ENCODE measurements around the gene WDR54.

WDR54 gene

DNA sequence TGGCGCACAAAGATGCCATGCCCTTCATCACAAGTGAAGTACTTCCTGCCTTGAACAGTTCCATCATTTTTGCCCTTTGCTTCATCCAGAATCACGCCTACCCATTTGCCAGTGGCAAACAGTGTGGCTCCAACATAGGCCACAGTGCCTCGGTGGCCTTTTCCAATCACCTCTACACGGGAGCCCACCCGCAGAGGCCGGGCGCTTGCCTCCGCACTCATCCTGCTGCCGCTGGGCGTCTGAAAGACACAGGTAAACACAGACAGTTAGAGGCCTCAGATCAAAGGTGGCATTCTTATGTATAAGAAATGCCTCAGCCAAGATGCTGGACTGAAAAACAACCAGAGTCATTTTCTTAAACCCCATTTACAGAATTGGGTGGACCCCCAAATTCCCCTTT is 43.5 kb upstream of the WDR54 start:
- Histone ChIP-seq H3K4me2 (ENCODE audit: low read length) (no peak overlapping the region), H3K79me2 (ENCODE audit: control insufficient read depth, low read length) (peaks cover 30% of the 10 kb centered on the region), H3K36me3 (ENCODE audit: control insufficient read depth, low read length) (peaks cover 21% of the 10 kb centered on the region), H3K27ac (ENCODE audit: low read depth, low read length) (no peak overlapping the region), H3K4me3 (ENCODE audit: low read length) (no peak overlapping the region), H3K9me3 (ENCODE audit: control insufficient read depth, insufficient read depth, low read length) (no peaks in the 10 kb centered on the region), H3K9me2 (replicated peaks; ENCODE audit: control insufficient read depth, low read length) (no peaks in the 10 kb centered on the region), H3K27me3 (ENCODE audit: control insufficient read depth, low read length) (no peaks in the 10 kb centered on the region), H4K20me1 (ENCODE audit: control insufficient read depth, insufficient read depth, low read depth, low read length) (peaks cover 10% of the 10 kb centered on the region), H3F3A (ENCODE audit: control insufficient read depth, insufficient read depth) (no peaks in the 10 kb centered on the region), H3K4me1 (ENCODE audit: control insufficient read depth, low read length) (peaks cover 8% of the 10 kb centered on the region)
- TF ChIP-seq, protein P1, sequence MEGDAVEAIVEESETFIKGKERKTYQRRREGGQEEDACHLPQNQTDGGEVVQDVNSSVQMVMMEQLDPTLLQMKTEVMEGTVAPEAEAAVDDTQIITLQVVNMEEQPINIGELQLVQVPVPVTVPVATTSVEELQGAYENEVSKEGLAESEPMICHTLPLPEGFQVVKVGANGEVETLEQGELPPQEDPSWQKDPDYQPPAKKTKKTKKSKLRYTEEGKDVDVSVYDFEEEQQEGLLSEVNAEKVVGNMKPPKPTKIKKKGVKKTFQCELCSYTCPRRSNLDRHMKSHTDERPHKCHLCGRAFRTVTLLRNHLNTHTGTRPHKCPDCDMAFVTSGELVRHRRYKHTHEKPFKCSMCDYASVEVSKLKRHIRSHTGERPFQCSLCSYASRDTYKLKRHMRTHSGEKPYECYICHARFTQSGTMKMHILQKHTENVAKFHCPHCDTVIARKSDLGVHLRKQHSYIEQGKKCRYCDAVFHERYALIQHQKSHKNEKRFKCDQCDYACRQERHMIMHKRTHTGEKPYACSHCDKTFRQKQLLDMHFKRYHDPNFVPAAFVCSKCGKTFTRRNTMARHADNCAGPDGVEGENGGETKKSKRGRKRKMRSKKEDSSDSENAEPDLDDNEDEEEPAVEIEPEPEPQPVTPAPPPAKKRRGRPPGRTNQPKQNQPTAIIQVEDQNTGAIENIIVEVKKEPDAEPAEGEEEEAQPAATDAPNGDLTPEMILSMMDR (IDR thresholded peaks at IDR 0.05; ENCODE audit: low read depth, low read length, poor library complexity, severe bottlenecking), result no peak
- TF ChIP-seq EZH2phosphoT487 (IDR thresholded peaks at IDR 0.05; ENCODE audit: borderline replicate concordance, low read length), result no peak

DNA sequence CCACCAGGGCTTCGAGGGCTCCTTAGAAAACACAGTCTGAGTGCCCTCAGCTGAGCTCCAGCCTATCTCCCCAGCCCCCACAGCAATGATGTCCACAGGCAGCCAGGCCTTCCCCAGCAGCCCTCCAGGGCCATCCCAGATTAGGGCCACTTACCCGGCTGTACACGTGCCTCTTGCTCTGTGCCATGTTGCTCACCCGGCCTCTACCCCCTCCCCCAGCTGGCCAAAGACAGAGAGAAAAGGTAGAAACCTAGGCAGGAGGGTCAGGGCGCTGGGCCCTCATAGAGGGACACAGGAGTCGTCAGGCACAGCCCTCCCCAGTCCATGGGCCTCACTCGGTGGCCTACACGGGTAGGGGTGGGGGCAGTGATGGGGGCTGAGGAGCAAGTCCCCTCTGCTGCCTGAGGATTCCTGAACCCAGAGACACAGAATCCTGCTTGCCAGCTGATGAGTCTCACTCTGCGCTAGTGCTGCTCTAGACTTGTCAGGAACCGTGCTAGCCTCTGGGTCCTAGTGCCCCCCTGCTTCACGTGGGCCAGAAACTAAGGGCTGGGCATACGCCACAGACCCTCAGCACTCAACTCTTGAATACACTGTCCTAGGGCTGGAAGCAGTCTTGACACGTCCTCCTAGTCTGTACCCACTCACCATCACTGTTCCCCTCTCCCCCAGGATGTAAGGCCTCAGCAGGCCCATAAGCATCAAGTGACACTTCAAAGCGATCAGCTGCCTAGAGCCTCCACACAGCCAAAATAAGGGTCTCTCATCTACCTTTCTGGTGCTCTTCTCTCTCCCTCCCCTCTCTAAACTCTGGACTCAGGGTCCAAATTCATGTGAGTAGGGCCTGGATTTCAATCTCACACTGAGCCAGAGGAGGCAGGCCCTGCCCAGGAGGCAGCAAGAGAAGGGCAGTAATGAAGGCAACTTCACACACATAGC is 41.4 kb upstream of the WDR54 start, which contains the start of gene DCTN1:
Gene DCTN1 (minus strand): TSS at position 461 of the 939 bp plus-strand sequence. CDS start 274 bp downstream, at position 187.
- no peak within 1 kb of the TSS for H3K4me3 ChIP-seq (ENCODE audit: low read length)
- H3K9me2 ChIP-seq (replicated peaks; ENCODE audit: control insufficient read depth, low read length), result no peaks in the 10 kb centered on the region
- H4K20me1 ChIP-seq (ENCODE audit: control insufficient read depth, insufficient read depth, low read depth, low read length), result peaks cover 10% of the 10 kb centered on the region
- no peak within 1 kb of the TSS for H3K27ac ChIP-seq (ENCODE audit: low read depth, low read length)
- H3K4me2 ChIP-seq (ENCODE audit: low read length), result peak within 1 kb of the TSS; percentile 27; the same call in 1 of the 2 replicates
- no peaks in the 10 kb centered on the region for H3K9me3 ChIP-seq (ENCODE audit: control insufficient read depth, insufficient read depth, low read length)
- H3F3A ChIP-seq (ENCODE audit: control insufficient read depth, insufficient read depth), result no peaks in the 10 kb centered on the region
- TF ChIP-seq, protein P1 (IDR thresholded peaks at IDR 0.05; ENCODE audit: low read depth, low read length, poor library complexity, severe bottlenecking), result no peak
- TF ChIP-seq EZH2phosphoT487 (IDR thresholded peaks at IDR 0.05; ENCODE audit: borderline replicate concordance, low read length), result no peak
- H3K36me3 ChIP-seq (ENCODE audit: control insufficient read depth, low read length), result peaks cover 34% of the 10 kb centered on the region
- H3K27me3 ChIP-seq (ENCODE audit: control insufficient read depth, low read length), result no peaks in the 10 kb centered on the region
- peaks cover 8% of the 10 kb centered on the region for H3K4me1 ChIP-seq (ENCODE audit: control insufficient read depth, low read length)
- H3K79me2 ChIP-seq (ENCODE audit: control insufficient read depth, low read length), result peaks cover 47% of the 10 kb centered on the region

DNA sequence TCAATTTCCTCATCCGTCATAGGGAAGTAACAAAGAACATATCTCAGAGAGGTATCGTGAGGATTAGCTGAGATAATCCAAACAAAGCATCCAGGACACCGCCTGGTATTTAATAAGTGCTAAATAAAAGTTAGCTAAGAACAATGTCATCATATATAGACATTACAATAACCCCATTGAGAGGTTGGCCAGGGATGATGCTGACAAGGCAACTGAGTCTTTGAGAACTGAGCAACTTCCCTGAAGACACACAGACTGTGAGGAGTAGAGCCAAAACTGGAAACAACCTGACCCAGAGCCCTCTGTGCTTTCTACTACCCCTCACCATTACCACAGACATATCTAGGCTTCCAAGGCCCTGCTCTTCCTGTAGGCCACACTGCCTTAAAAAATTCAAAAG is 39.8 kb upstream of the WDR54 start:
- no peaks in the 10 kb centered on the region for H3K9me2 ChIP-seq (replicated peaks; ENCODE audit: control insufficient read depth, low read length)
- no peak for TF ChIP-seq EZH2phosphoT487 (IDR thresholded peaks at IDR 0.05; ENCODE audit: borderline replicate concordance, low read length)
- TF ChIP-seq, protein P1 (IDR thresholded peaks at IDR 0.05; ENCODE audit: low read depth, low read length, poor library complexity, severe bottlenecking), result no peak
- no peaks in the 10 kb centered on the region for H3K27me3 ChIP-seq (ENCODE audit: control insufficient read depth, low read length)
- peaks cover 63% of the 10 kb centered on the region for H3K79me2 ChIP-seq (ENCODE audit: control insufficient read depth, low read length)
- no peak overlapping the region for H3K4me3 ChIP-seq (ENCODE audit: low read length)
- no peak overlapping the region for H3K4me2 ChIP-seq (ENCODE audit: low read length)
- no peaks in the 10 kb centered on the region for H3K9me3 ChIP-seq (ENCODE audit: control insufficient read depth, insufficient read depth, low read length)
- no peak overlapping the region for H3K27ac ChIP-seq (ENCODE audit: low read depth, low read length)
- H4K20me1 ChIP-seq (ENCODE audit: control insufficient read depth, insufficient read depth, low read depth, low read length), result peaks cover 10% of the 10 kb centered on the region
- no peaks in the 10 kb centered on the region; the same call in 1 of the 2 replicates for H3F3A ChIP-seq (ENCODE audit: control insufficient read depth, insufficient read depth)
- peaks cover 39% of the 10 kb centered on the region for H3K36me3 ChIP-seq (ENCODE audit: control insufficient read depth, low read length)
- peaks cover 8% of the 10 kb centered on the region for H3K4me1 ChIP-seq (ENCODE audit: control insufficient read depth, low read length)
